ENCODE results near the gene SNX32. TPM values are rescaled to one million over a fixed set of nuclear protein-coding genes. Genes with fewer than 3 reads are reported as not detected.

Gene SNX32
- total and polyA plus RNA-seq, 9 of the 15 experiments (the other 6 are each of a cell fraction or from before 2014, with no cell fraction given) = 0.03 TPM; not detected in 7

DNA sequence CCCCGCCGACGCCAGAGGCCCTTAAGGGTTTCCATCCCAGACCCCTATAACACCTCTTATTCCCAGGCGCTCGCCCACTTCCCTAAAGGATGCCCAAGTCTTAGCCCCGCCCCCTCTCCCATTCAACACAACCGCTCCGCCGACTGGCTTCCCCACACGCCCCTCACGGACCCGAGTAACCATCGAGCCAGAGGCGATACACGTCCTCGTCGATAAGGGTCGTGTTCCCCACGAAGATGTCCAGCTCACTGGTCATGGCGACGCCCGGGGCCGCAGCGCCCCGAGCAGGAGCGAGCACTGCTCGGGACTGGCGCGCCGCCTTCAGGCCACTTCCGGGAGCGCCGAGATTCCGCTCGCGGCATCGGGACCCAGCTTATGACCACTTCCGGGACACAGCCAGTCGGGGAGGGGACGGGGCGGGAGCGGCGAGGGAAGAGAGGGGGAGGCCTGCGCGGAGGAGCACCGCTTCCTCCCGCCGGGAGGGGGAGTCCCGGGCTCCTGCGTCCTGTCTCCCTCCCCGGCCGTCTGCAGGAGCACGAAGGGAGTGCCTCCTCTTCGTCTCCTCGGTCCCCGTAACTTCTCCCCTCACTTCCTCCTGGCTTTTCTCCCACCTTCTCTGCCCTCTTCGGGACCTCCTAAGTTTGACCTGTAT is 54.5 kb downstream of the SNX32 start, which contains the start of gene FIBP (continued):
- TF ChIP-seq ZNF121 (CRISPR knock-in tag; conservative IDR thresholded peaks at IDR 0.05) (no peak), BCL6 (CRISPR knock-in tag; IDR thresholded peaks at IDR 0.05) (no peak), TRIM24 (IDR thresholded peaks at IDR 0.05) (peak in 1 of 2 experiments; percentile 48; a peak in 2 of 4 replicates), NUFIP1 (IDR thresholded peaks at IDR 0.05; ENCODE audit: partially characterized antibody) (no peak), ZSCAN29 (IDR thresholded peaks at IDR 0.05) (no peak), ZNF197 (CRISPR knock-in tag; IDR thresholded peaks at IDR 0.05; ENCODE audit: low read depth) (no peak), ETS2 (tag; IDR thresholded peaks at IDR 0.05; ENCODE audit: borderline replicate concordance, poor library complexity, severe bottlenecking) (no peak), GATA2 (CRISPR knock-in tag; IDR thresholded peaks at IDR 0.05) (no peak), OTX1 (CRISPR knock-in tag; IDR thresholded peaks at IDR 0.05) (no peak), CCNT2 (IDR thresholded peaks at IDR 0.05; ENCODE audit: borderline replicate concordance, extremely low read depth, insufficient read length, low read depth, low read length) (peak; percentile 90), SAP30 (IDR thresholded peaks at IDR 0.05; ENCODE audit: borderline replicate concordance, insufficient read depth, low read depth, low read length, poor library complexity, severe bottlenecking) (peak; percentile 74), ETV6 (IDR thresholded peaks at IDR 0.05; ENCODE audit: borderline replicate concordance in 1 of 2, low read depth in 2 of 2, low read length in 1 of 2) (peak; percentile 52 to 72; a peak in 2 of 4 replicates), ETV6 (CRISPR knock-in tag; IDR thresholded peaks at IDR 0.05; ENCODE audit: borderline replicate concordance) (no peak), SMAD1 (IDR thresholded peaks at IDR 0.05; ENCODE audit: low read depth, low read length, partially characterized antibody) (no peak), TEAD1 (CRISPR knock-in tag; IDR thresholded peaks at IDR 0.05) (peak in 1 of 2 experiments; percentile 52; a peak in 2 of 4 replicates), KAT7 (CRISPR knock-in tag; IDR thresholded peaks at IDR 0.05; ENCODE audit: borderline replicate concordance) (peak; percentile 92; the same call in 1 of the 2 replicates), TEAD4 (IDR thresholded peaks at IDR 0.05; ENCODE audit: low read length) (peak; percentile 60; the same call in 1 of the 2 replicates), TEAD4 (CRISPR knock-in tag; IDR thresholded peaks at IDR 0.05; ENCODE audit: borderline replicate concordance) (no peak), PML (IDR thresholded peaks at IDR 0.05; ENCODE audit: low read length) (no peak; the same call in 1 of the 2 replicates), XRCC5 (IDR thresholded peaks at IDR 0.05; ENCODE audit: low read depth, low read length) (peak; percentile 81; the same call in 1 of the 2 replicates), MTA1 (IDR thresholded peaks at IDR 0.05; ENCODE audit: borderline replicate concordance) (peak; percentile 96), MTA2 (IDR thresholded peaks at IDR 0.05; ENCODE audit: low read depth) (no peak)
- TF ChIP-seq, protein P1, sequence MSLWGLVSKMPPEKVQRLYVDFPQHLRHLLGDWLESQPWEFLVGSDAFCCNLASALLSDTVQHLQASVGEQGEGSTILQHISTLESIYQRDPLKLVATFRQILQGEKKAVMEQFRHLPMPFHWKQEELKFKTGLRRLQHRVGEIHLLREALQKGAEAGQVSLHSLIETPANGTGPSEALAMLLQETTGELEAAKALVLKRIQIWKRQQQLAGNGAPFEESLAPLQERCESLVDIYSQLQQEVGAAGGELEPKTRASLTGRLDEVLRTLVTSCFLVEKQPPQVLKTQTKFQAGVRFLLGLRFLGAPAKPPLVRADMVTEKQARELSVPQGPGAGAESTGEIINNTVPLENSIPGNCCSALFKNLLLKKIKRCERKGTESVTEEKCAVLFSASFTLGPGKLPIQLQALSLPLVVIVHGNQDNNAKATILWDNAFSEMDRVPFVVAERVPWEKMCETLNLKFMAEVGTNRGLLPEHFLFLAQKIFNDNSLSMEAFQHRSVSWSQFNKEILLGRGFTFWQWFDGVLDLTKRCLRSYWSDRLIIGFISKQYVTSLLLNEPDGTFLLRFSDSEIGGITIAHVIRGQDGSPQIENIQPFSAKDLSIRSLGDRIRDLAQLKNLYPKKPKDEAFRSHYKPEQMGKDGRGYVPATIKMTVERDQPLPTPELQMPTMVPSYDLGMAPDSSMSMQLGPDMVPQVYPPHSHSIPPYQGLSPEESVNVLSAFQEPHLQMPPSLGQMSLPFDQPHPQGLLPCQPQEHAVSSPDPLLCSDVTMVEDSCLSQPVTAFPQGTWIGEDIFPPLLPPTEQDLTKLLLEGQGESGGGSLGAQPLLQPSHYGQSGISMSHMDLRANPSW (CRISPR knock-in tag; IDR thresholded peaks at IDR 0.05) = no peak; the same call in 1 of the 2 replicates
- TF ChIP-seq, protein P2, sequence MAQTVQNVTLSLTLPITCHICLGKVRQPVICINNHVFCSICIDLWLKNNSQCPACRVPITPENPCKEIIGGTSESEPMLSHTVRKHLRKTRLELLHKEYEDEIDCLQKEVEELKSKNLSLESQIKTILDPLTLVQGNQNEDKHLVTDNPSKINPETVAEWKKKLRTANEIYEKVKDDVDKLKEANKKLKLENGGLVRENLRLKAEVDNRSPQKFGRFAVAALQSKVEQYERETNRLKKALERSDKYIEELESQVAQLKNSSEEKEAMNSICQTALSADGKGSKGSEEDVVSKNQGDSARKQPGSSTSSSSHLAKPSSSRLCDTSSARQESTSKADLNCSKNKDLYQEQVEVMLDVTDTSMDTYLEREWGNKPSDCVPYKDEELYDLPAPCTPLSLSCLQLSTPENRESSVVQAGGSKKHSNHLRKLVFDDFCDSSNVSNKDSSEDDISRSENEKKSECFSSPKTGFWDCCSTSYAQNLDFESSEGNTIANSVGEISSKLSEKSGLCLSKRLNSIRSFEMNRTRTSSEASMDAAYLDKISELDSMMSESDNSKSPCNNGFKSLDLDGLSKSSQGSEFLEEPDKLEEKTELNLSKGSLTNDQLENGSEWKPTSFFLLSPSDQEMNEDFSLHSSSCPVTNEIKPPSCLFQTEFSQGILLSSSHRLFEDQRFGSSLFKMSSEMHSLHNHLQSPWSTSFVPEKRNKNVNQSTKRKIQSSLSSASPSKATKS (CRISPR knock-in tag; IDR thresholded peaks at IDR 0.05) = no peak
- TF ChIP-seq, protein P3, sequence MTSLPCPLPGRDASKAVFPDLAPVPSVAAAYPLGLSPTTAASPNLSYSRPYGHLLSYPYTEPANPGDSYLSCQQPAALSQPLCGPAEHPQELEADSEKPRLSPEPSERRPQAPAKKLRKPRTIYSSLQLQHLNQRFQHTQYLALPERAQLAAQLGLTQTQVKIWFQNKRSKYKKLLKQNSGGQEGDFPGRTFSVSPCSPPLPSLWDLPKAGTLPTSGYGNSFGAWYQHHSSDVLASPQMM (CRISPR knock-in tag; IDR thresholded peaks at IDR 0.05) = no peak
